Frontal cortex (tissue), 4 donors: ENCODE results near the gene KRTAP4-6. TPM values are rescaled to one million over a fixed set of nuclear protein-coding genes. Genes with fewer than 3 reads are reported as not detected.
"Not testable (repeated sequence)": the region's sequence is repeated elsewhere in the genome, so short reads cannot be mapped to it uniquely, and the experiment has no call there.

Experiments used
- DNase-seq, 2 donors: peaks; one replicate each; pipeline ENCODE4 v3.0.0; 2012; ENCODE audit warnings: low spot score in 2 of 2
- FAIRE-seq: peaks from 2 replicates; lab custom pipeline; 2012; peaks lifted over from hg19 to GRCh38; lab: Jason Lieb, UNC
- total RNA-seq: library from RNA; depleted of rRNA; stranded (reverse); fragments of >200 nt; gene quantifications from one replicate; pipeline ENCODE4 v1.2.3, GENCODE V29; 2014
- donor health status: control.
- donor health status: control.
- donor health status: control.

Gene KRTAP4-6
- total RNA-seq, result not detected

- DNase-seq, result no peak
- no peak for FAIRE-seq
Measured at GRCh38 chr17:41140360-41141131, at the start of gene KRTAP4-6. KRTAP4-6 (minus strand) TSS chr17:41140544; CDS start chr17:41140487, 57 bp downstream.

- DNase-seq, FAIRE-seq: not testable (repeated sequence)
Measured at GRCh38 chr17:41189837-41190318, 49.5 kb upstream of the KRTAP4-6 start, which contains the start of gene KRTAP9-1. KRTAP9-1 (plus strand) TSS chr17:41189887; CDS start chr17:41189887, 0 bp downstream.

DNA sequence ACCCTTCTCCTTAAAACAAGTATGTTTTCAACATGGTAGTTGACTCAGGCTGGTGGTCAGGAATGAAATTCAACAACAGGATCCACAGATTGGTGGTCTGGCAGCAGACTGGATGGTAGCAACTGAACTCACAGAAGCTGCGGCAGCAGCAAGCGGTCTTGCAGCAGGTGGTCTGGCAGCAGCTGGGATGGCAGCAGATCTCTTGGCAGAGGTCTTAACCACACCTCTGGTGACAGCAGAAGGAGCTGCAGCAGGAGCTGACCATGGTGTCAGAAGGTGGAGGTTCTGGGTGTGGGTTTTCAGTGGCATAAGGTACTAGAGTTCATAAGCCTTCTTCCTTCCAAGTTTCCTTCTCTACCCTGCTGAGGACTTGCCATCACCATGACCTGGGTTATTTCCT is 46.5 kb upstream of the KRTAP4-6 start:
- DNase-seq, result no peak
- no peak for FAIRE-seq

DNA sequence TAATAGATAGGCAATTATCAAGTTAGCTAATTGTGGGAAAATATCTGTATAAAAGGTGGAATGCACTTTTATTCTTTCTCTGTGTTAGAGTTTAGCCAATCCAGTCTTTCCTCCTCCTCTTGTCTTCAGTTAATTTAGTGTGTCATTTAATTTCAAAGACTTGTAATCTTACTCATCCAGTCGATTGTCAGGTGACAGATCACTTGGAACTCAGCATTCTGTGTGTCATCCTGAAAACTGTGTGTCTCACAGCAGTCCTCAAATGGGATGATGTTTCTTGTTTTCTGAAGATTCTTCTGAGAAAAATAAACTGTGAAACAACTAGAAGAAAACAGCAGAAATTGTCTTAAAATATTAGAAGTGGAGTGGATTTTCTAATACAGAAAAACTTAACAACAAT is 44.7 kb upstream of the KRTAP4-6 start:
- no peak for FAIRE-seq

DNA sequence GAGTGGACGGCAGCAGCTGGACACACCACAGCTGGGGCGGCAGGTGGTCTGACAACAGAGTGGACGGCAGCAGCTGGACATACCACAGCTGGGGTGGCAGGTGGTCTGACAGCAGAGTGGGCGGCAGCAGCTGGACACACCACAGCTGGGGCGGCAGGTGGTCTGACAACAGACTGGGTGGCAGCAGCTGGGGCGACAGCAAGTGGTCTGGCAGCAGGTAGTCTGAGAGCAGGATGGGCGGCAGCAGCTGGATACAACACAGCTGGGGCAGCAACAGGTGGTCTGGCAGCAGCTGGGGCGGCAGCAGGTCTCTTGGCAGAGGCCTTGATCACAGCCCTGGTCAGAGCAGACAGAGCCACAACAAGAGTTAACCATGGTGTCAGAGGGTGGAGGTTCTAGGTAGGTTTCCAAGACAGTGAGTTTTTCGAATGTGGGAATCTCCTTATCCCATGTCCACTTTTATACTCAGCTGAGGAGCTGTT is 44.2 kb upstream of the KRTAP4-6 start, which contains the start of gene KRTAP4-1:
Gene KRTAP4-1 (minus strand): TSS at position 432 of the 482 bp plus-strand sequence. CDS start 57 bp downstream, at position 375.
- no peak for FAIRE-seq
- no peak for DNase-seq

More for the DNA sequence above, 44.7 kb upstream of the KRTAP4-6 start:
- no peak for DNase-seq

DNA sequence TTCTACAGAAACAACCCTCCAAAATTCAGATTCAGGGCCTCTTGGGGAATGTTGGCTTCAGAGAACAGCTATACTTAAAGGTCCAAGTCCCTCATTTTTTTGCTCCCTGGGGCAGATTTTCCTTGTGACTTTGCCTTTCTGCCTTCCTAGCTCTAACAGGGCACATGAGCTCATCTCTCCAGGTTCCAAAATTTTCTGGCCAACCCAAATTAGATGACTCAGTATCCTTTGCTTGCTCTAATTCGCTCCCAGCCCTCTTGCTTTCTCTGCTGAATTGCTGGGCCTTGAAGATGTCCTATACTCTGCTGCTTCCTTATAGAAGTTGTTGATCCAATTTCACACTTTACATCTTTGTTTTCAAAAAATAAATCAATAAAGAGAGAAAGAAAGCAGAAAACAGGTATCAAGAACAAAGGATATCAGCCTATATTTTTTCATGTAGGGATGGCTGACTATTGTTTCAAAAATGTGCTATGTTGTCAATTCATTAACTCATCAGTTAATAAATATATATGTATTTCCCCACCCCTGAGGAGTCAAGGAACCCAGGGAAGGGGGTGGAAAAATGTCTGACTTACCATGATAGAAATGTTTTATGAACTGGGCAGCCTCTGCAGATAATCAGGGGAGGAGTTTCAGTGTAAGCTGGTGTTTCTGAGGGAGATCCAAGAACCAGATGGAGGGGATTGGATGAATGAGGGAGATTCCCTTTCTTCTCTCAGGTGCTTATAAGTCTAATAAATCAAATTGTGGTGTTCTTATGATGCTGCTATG is 38.7 kb upstream of the KRTAP4-6 start:
- no peak for DNase-seq

DNA sequence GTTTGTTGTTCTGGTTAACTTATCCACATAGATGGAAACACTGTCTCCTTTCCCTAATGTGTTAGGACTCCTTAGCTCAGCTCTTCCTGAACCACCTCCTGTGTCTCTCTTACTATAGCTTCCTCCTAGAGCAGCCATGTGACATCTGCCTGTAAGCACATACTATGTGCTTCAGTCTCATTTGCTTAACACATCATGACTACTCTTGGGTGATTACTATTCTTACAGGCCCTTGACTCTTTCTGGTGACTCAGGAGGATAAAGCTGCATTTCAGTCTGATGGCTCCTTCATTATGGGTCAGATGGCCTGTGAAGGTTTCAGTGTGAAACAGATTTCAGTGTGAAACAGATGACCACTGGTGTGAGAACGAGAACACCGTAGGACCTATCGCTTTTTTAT is 38.0 kb upstream of the KRTAP4-6 start:
- FAIRE-seq, result no peak
- no peak for DNase-seq

More for the DNA sequence above, 38.7 kb upstream of the KRTAP4-6 start:
- FAIRE-seq, result no peak

- no peak for FAIRE-seq
- no peak for DNase-seq
Measured at GRCh38 chr17:41177727-41178271, 37.5 kb upstream of the KRTAP4-6 start, which contains the start of gene KRTAP4-2. KRTAP4-2 (minus strand) TSS chr17:41178221; CDS start chr17:41178164, 57 bp downstream.

DNA sequence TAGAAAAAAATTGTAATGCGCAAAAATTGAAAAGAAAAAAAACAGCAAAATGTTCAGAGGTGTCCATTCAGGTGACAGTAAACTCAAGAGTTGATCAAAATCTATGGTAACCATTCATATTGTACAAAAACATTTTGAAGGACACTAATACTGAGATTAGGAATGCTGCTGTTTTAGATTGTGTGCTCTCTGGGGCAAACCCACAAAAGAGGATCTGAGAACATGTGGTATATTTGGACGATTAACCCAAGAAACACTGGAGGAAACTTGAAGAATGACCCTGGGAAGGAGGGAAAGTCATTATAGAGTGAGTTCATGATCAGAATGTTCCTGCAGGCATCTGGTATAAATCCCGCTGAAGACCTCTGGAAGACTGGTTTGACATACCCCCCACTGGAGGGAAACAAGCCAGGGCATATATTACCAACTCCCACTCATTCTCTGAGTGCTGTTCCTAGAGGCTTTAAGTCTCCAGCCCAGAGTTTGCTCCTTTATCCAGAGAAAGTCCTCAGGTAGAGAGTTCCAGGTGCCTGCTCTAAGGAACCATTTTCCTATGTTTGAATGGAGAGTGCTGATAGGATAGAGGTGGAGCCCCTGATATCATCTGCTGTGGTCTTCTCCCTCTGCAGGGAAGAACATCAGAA is 36.5 kb upstream of the KRTAP4-6 start:
- no peak for DNase-seq
- FAIRE-seq, result no peak

DNA sequence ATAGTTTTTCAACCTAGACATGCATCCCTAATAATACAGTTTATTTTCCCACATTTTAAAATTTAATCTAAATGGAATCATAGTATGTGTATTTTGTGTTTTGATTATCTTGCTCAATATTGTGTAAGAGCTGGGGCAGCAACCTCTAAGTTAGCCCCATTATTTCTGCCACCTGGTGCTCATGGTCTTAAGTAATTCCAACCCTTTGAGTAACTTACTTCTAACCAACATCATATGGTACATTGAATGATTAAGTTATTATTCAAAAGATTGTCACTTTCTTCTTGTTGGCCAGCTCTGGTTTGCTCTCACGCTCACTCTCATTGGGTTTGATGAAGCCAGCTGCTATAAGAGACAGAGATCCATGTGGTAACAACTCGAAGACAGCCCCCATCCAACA is 31.5 kb upstream of the KRTAP4-6 start:
- FAIRE-seq (no peak), DNase-seq (no peak)

DNA sequence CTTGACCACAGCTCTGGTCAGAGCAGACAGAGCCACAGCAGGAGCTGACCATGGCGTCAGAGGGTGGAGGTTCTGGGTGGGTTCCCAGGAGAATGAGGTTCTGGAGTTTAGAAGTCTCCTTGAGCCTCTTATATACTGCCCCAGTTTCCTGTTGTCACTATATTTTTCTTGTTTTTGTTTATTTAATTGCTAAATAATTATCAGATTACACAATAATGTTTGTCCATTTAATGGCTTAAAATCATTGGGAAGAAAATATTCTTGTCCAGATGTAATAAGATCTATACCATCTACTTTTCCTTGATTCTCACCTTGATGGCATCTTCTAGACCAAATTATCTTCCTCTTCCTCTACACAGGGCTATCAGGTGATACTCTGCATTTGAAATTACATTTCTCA is 27.8 kb upstream of the KRTAP4-6 start, which contains the start of gene KRTAP4-3:
Gene KRTAP4-3 (minus strand): TSS at position 101 of the 400 bp plus-strand sequence. CDS start 49 bp downstream, at position 52.
- no peak for FAIRE-seq
- DNase-seq, result no peak

- FAIRE-seq, result no peak
- no peak for DNase-seq
Measured at GRCh38 chr17:41167561-41167960, 27.2 kb upstream of the KRTAP4-6 start.

DNA sequence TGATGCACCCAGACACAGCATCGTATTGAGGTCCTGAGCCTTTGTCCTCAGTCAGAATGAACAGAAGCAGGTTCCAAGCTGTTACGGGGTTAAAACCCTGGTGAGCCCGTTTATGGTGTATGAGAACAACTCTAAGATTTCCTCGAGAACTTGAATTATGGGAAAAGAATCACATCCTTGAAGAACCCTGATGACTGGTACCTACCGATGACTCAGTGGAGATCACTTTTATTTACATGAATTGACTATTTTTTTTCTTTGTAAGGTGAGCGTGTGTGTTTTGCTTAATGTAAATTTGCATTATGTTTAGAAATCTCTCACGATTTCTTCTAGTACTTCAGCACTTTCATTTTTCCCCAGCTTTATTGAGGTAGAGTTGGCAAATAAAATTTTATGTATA is 23.5 kb upstream of the KRTAP4-6 start:
- FAIRE-seq, result no peak
- DNase-seq, result no peak

- no peak for FAIRE-seq
- no peak for DNase-seq
Measured at GRCh38 chr17:41160648-41161047, 20.3 kb upstream of the KRTAP4-6 start, which contains the start of gene KRTAP4-4. KRTAP4-4 (minus strand) TSS chr17:41160748; CDS start chr17:41160691, 57 bp downstream.

DNA sequence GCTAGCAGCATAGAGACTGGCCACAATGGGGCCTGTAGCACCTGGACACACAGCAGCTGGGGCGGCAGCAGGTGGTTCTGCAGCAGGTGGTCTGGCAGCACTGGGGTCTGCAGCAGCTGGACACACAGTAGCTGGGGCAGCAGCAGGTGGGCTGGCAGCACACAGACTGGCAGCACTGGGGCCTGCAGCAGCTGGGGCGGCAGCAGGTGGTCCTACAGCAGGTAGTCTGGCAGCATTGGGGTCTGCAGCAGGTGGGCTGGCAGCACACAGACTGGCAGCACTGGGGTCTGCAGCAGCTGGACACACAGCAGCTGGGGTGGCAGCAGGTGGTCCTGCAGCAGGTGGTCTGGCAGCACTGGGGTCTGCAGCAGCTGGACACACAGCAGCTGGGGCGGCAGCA is 19.8 kb upstream of the KRTAP4-6 start:
- not testable (repeated sequence) for DNase-seq, FAIRE-seq

- DNase-seq (no peak), FAIRE-seq (no peak)
Measured at GRCh38 chr17:41153856-41154255, 13.5 kb upstream of the KRTAP4-6 start.

DNA sequence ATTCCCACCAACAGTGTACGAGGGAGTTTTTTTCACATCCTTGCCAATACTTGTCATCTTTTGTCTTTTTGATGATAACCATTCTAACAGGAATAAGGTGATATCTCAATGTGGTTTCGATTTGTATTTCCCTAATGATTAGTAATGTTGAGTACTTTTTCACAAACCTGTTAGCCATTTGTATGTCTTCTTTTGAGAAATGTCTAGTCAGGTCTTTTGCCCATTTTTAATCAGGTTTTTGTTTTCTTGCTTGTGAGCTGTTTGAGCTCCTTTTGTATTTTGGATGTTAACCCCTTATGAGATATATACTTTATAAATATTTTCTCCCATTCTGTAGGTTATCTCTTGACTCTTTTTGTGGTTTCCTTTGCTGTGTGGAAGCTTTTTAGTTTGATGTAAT is 11.2 kb upstream of the KRTAP4-6 start:
- DNase-seq (no peak), FAIRE-seq (no peak)

DNA sequence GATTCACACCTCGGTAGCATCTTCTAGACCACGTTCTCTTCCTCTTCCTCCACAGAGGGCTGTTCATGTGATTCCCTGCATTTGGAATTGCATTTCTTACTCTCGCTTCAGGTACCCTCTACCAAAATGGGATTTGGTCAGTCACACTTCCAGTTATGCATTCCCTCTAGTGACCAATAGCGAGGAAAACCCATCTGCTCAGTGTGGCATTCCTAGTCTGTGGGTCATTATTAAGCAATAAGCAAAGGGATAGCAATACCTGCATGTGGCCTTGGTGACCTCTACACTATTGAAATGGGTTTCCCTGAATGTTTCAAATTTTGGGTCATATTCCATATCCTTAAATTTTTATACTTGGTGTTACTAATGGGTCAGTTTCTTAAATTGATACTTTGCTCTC is 9.7 kb upstream of the KRTAP4-6 start:
- no peak for DNase-seq
- no peak for FAIRE-seq

- DNase-seq (no peak), FAIRE-seq (no peak)
Measured at GRCh38 chr17:41149652-41149985, 9.3 kb upstream of the KRTAP4-6 start, which contains the start of gene KRTAP4-5. KRTAP4-5 (minus strand) TSS chr17:41149825; CDS start chr17:41149767, 58 bp downstream.
